Measurements from ENCODE around the gene MBD1.

MBD1 gene

GRCh38 chr18:50276452-50276851, 4.9 kb downstream of the MBD1 start:
- TF ChIP-seq, protein P1, sequence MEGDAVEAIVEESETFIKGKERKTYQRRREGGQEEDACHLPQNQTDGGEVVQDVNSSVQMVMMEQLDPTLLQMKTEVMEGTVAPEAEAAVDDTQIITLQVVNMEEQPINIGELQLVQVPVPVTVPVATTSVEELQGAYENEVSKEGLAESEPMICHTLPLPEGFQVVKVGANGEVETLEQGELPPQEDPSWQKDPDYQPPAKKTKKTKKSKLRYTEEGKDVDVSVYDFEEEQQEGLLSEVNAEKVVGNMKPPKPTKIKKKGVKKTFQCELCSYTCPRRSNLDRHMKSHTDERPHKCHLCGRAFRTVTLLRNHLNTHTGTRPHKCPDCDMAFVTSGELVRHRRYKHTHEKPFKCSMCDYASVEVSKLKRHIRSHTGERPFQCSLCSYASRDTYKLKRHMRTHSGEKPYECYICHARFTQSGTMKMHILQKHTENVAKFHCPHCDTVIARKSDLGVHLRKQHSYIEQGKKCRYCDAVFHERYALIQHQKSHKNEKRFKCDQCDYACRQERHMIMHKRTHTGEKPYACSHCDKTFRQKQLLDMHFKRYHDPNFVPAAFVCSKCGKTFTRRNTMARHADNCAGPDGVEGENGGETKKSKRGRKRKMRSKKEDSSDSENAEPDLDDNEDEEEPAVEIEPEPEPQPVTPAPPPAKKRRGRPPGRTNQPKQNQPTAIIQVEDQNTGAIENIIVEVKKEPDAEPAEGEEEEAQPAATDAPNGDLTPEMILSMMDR (IDR thresholded peaks at IDR 0.05; ENCODE audit: low read depth, low read length) = no peak
- H3K36me3 ChIP-seq (replicated peaks; ENCODE audit: low read depth, low read length) = peaks cover 77% of the 10 kb centered on the region
- H3K4me1 ChIP-seq (ENCODE audit: low read length) = peaks cover 18% of the 10 kb centered on the region
- H3K9me3 ChIP-seq (ENCODE audit: insufficient read depth, low read length) = no peaks in the 10 kb centered on the region
- H3K27ac ChIP-seq (ENCODE audit: low read length) = no peak overlapping the region
- no peaks in the 10 kb centered on the region for H3K27me3 ChIP-seq (ENCODE audit: low read depth, low read length)
- no peak overlapping the region for H3K4me2 ChIP-seq (ENCODE audit: low read length)
- peaks cover 36% of the 10 kb centered on the region for H3K79me2 ChIP-seq (ENCODE audit: low read length)
- no peak overlapping the region for H3K9ac ChIP-seq (ENCODE audit: low read length)
- H3K4me3 ChIP-seq (ENCODE audit: low read length) = no peak overlapping the region
- no peak overlapping the region for H2AFZ ChIP-seq (ENCODE audit: low read depth, low read length)
- peaks cover 13% of the 10 kb centered on the region for H4K20me1 ChIP-seq (ENCODE audit: insufficient read depth, low read length)

GRCh38 chr18:50275503-50276036, 5.8 kb downstream of the MBD1 start:
- TF ChIP-seq, protein P1 (IDR thresholded peaks at IDR 0.05; ENCODE audit: low read depth, low read length) = no peak
- TF ChIP-seq EZH2phosphoT487 (IDR thresholded peaks at IDR 0.05; ENCODE audit: low read depth) = no peak
- peaks cover 13% of the 10 kb centered on the region for H4K20me1 ChIP-seq (ENCODE audit: insufficient read depth, low read length)
- no peak overlapping the region for H3K4me3 ChIP-seq (ENCODE audit: low read length)
- H3K4me1 ChIP-seq (ENCODE audit: low read length) = peaks cover 18% of the 10 kb centered on the region
- H3K79me2 ChIP-seq (ENCODE audit: low read length) = peaks cover 28% of the 10 kb centered on the region
- no peak overlapping the region for H2AFZ ChIP-seq (ENCODE audit: low read depth, low read length)
- H3K36me3 ChIP-seq (replicated peaks; ENCODE audit: low read depth, low read length) = peaks cover 85% of the 10 kb centered on the region
- H3K4me2 ChIP-seq (ENCODE audit: low read length) = no peak overlapping the region
- no peaks in the 10 kb centered on the region for H3K9me3 ChIP-seq (ENCODE audit: insufficient read depth, low read length)
- H3K27me3 ChIP-seq (ENCODE audit: low read depth, low read length) = no peaks in the 10 kb centered on the region
- no peak overlapping the region for H3K27ac ChIP-seq (ENCODE audit: low read length)
- H3K9ac ChIP-seq (ENCODE audit: low read length) = no peak overlapping the region

DNA sequence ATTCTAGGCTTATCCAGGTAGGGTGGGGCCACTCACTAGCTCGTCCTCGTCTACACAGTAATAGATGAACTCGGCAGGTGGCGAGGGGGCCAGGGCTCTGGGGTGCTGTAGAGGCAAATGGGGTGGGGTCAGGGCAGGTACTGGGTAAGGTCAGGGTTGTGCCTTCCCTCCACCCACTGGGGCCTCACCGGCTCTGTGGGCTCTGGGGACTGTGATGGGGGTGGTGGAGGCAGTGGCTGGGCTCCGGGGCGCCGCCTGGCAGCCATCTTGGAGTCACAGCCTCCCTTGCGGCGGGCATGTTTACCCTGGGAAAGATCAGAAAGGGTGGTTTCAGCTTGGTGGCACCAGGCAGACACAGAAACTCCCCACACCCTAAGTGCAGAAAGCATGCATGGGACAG, 6.4 kb downstream of the MBD1 start:
- H3K36me3 ChIP-seq (replicated peaks; ENCODE audit: low read depth, low read length) = peaks cover 90% of the 10 kb centered on the region
- H3K79me2 ChIP-seq (ENCODE audit: low read length) = peaks cover 22% of the 10 kb centered on the region
- H3K9ac ChIP-seq (ENCODE audit: low read length) = no peak overlapping the region
- H3K4me3 ChIP-seq (ENCODE audit: low read length) = no peak overlapping the region
- no peak overlapping the region for H3K4me2 ChIP-seq (ENCODE audit: low read length)
- H2AFZ ChIP-seq (ENCODE audit: low read depth, low read length) = no peak overlapping the region
- peaks cover 13% of the 10 kb centered on the region for H4K20me1 ChIP-seq (ENCODE audit: insufficient read depth, low read length)
- H3K27me3 ChIP-seq (ENCODE audit: low read depth, low read length) = no peaks in the 10 kb centered on the region
- H3K9me3 ChIP-seq (ENCODE audit: insufficient read depth, low read length) = no peaks in the 10 kb centered on the region
- peaks cover 11% of the 10 kb centered on the region for H3K4me1 ChIP-seq (ENCODE audit: low read length)
- no peak overlapping the region for H3K27ac ChIP-seq (ENCODE audit: low read length)
- TF ChIP-seq EZH2phosphoT487 (IDR thresholded peaks at IDR 0.05; ENCODE audit: low read depth) = no peak

- peaks cover 90% of the 10 kb centered on the region for H3K36me3 ChIP-seq (replicated peaks; ENCODE audit: low read depth, low read length)
- H3K4me3 ChIP-seq (ENCODE audit: low read length) = no peak overlapping the region
- no peak overlapping the region for H2AFZ ChIP-seq (ENCODE audit: low read depth, low read length)
- H3K4me1 ChIP-seq (ENCODE audit: low read length) = peaks cover 2% of the 10 kb centered on the region
- no peak for TF ChIP-seq EZH2phosphoT487 (IDR thresholded peaks at IDR 0.05; ENCODE audit: low read depth)
- TF ChIP-seq, protein P1 (IDR thresholded peaks at IDR 0.05; ENCODE audit: low read depth, low read length) = no peak
- no peaks in the 10 kb centered on the region for H3K27me3 ChIP-seq (ENCODE audit: low read depth, low read length)
- H3K4me2 ChIP-seq (ENCODE audit: low read length) = no peak overlapping the region
- H3K9ac ChIP-seq (ENCODE audit: low read length) = no peak overlapping the region
- no peaks in the 10 kb centered on the region for H3K9me3 ChIP-seq (ENCODE audit: insufficient read depth, low read length)
- H4K20me1 ChIP-seq (ENCODE audit: insufficient read depth, low read length) = peaks cover 5% of the 10 kb centered on the region
- H3K27ac ChIP-seq (ENCODE audit: low read length) = no peak overlapping the region
- H3K79me2 ChIP-seq (ENCODE audit: low read length) = peaks cover 13% of the 10 kb centered on the region
Observed at GRCh38 chr18:50274044-50274442, 7.3 kb downstream of the MBD1 start.
